ENCODE measurements around the gene C6orf89. TPM values are rescaled to one million over a fixed set of nuclear protein-coding genes. Genes with fewer than 3 reads are reported as not detected.

C6orf89 gene
- total RNA-seq, 1 experiment from 2014 or later: 11.8 TPM

DNA sequence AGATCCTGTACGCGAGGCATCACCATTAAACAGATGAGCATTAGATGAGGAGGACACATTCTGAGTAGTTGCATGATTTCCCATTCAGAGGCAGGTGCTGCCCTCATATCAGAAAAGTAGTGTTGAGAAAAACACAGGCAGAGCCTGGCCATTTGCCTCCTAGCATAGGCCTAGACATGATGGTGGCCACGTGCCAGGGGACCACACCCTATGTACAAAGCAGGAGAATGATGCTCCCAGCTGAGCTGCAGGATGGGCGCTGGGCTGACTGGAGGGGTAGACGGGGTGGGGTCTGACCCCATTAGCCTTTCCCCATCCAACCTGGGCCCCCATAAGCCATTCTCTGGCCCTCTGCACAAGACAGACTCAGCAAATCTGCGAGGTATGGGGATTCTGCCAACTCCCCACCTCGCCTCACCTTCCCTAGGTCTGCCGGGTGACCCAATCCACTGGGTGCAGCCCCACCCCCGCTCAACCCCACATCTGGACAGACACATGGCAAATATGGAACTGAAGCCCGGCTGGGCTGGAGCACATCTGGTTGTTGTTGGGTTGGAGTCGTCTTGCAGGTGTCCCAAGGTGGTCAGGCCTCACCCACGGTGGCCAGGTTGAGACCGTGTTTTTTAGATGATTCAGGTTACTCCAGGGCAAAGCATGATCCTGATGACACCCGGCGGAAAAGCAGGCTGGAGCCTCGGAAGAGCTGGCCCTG lies 82.7 kb downstream of the C6orf89 start:
- Histone ChIP-seq H3K4me2 (ENCODE audit: insufficient read depth, insufficient read length, low read length) (no peak overlapping the region), H4K20me1 (ENCODE audit: control insufficient read depth, insufficient read depth, insufficient read length) (no peaks in the 10 kb centered on the region), H2BK120ac (ENCODE audit: low read depth, low read length, poor library complexity, severe bottlenecking) (no peak overlapping the region), H3K9me3 (ENCODE audit: control insufficient read depth, low read depth, low read length) (no peaks in the 10 kb centered on the region), H4K8ac (replicated peaks; ENCODE audit: insufficient read length, low read depth, low read length) (no peak overlapping the region), H3K4me1 (ENCODE audit: insufficient read depth, low read length) (no peaks in the 10 kb centered on the region), H3T11ph (ENCODE audit: low read length) (no peak overlapping the region), H4K91ac (ENCODE audit: insufficient read length, low read depth, low read length) (no peak overlapping the region), H2AK5ac (ENCODE audit: insufficient read length, low read length) (no peak overlapping the region), H3K79me1 (ENCODE audit: insufficient read depth, low read depth, low read length, poor library complexity, severe bottlenecking) (no peaks in the 10 kb centered on the region), H2AFZ (ENCODE audit: low read length) (no peak overlapping the region), H3K23me2 (ENCODE audit: insufficient read length, low read depth, low read length, poor library complexity, severe bottlenecking) (no peaks in the 10 kb centered on the region), H2BK5ac (ENCODE audit: insufficient read length, low read length) (no peak overlapping the region), H3K79me2 (ENCODE audit: insufficient read depth, low read length) (no peaks in the 10 kb centered on the region), H2BK15ac (ENCODE audit: low read depth, low read length) (no peak overlapping the region), H3K56ac (ENCODE audit: insufficient read length, low read depth, low read length) (no peak overlapping the region), H4K5ac (ENCODE audit: insufficient read length, low read depth, low read length) (no peak overlapping the region), H3K27me3 (ENCODE audit: insufficient read depth, low read length) (no peaks in the 10 kb centered on the region), H2BK12ac (ENCODE audit: insufficient read length, low read depth, low read length) (no peak overlapping the region), H3K14ac (ENCODE audit: insufficient read depth, low read length) (no peak overlapping the region), H3K27ac (ENCODE audit: insufficient read length, low read depth, low read length) (no peak overlapping the region), H3K9ac (ENCODE audit: extremely low read depth, insufficient read length, low read length) (no peak overlapping the region), H3K23ac (ENCODE audit: insufficient read length, low read depth, low read length) (no peak overlapping the region), H3K4ac (ENCODE audit: low read depth, low read length) (no peak overlapping the region), H3K18ac (ENCODE audit: insufficient read length, low read depth, low read length) (no peak overlapping the region), H2BK20ac (ENCODE audit: low read depth, low read length, poor library complexity, severe bottlenecking) (no peak overlapping the region)
- peaks cover 28 to 67% (median 57%) of the 10 kb centered on the region in 3 experiments for H3K36me3 Mint-ChIP-seq (ENCODE audit: insufficient read depth in 1 of 3, low read depth in 3 of 3)
- no peaks in the 10 kb centered on the region for H3K9me3 Mint-ChIP-seq
- H3K4me3 Mint-ChIP-seq: no peak overlapping the region
- WGBS (ENCODE audit: extremely low coverage, insufficient read length, low lambda C conversion rate): no CpG with 5 or more reads among the region's 16 CpGs
- H3K27me3 Mint-ChIP-seq (ENCODE audit: low read depth): no peaks in the 10 kb centered on the region
- DNase-seq: no peak
- no peak for TF ChIP-seq CTCF (conservative IDR thresholded peaks at IDR 0.05)
- H3K27ac Mint-ChIP-seq: no peak overlapping the region; a peak in 1 of 7 replicates
- peaks cover 2 to 4% of the 10 kb centered on the region in 2 experiments for H3K4me1 Mint-ChIP-seq

Data from H9 (cell line).